HG03159 (cell line): ENCODE measurements around the gene CEP104.

Source experiments
- ATAC-seq: cut with Tn5 transposase; IDR thresholded peaks from one replicate; pipeline ENCODE4 v1.9.1; 2021; ENCODE audit warnings: mild to moderate bottlenecking, moderate library complexity; ENCODE audit not compliant: unreplicated experiment

Gene CEP104

DNA sequence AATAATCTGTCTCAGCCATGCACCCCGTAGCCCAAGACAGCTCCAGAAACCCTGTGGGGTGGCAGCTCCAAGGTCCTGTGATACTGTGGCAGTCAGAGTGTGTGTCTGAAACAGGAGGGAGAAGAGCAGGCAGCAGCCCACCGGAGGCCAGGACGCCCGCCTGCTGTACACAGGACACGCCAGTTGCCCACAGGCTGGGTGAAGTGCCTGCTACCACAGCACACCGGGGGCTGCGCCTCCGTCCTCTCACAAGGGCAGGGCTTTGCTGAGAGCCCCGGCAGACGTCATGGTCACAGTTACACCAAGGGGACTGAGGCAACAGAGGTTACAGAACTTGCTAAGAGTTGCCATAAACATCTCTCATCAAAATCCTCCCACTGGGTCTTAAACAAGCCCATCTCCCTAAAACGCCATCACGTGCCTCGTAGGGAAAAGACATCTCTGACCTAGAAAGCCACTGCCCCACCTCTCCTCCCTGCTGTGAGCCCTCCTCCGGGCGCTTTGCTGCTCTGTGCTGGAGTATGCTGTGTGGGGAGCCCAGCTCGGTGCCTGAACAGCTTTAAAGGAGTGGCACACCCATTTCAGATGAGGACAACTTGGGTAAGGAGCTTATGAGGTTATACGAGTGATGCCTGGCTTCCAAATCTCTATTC, 37.7 kb upstream of the CEP104 start:
- ATAC-seq = no peak

DNA sequence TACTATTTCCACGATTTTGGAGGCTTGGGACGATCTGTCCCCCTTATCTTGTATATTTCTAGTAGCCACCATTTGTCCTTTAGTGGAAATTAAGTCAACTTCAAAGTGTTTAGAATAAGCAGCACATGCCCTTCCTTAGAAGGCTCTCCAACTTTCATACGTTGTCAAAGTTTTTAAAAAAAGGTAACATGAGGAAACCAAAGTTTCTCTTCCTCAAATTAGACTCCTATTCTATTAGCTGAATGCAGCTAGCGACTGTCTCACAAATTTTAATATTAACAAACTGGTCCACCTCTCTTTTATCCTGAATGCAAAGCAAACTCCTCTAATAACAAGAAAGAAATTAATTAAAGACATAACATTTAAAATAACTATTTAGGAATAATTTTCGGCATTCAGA, 36.2 kb upstream of the CEP104 start:
- no peak for ATAC-seq

DNA sequence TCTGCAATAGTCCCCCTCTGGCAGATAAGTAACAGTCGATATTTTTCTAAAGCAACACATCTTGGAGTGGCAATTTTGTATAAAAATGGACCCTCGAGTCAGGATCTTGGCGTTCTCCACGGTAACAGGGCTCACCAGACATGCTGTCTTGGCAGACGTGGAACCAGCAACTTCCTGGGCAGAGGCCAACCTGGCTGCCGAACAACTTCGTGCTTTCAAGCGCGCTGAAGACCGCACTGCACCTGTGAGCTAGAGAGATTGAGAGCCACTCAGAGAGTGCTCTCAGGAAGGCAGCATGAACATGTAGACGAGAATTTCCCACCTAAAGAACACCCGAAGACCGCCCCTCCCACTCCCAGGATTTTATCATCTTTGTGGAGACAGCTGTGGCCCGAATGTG, 35.7 kb upstream of the CEP104 start:
- ATAC-seq = no peak

DNA sequence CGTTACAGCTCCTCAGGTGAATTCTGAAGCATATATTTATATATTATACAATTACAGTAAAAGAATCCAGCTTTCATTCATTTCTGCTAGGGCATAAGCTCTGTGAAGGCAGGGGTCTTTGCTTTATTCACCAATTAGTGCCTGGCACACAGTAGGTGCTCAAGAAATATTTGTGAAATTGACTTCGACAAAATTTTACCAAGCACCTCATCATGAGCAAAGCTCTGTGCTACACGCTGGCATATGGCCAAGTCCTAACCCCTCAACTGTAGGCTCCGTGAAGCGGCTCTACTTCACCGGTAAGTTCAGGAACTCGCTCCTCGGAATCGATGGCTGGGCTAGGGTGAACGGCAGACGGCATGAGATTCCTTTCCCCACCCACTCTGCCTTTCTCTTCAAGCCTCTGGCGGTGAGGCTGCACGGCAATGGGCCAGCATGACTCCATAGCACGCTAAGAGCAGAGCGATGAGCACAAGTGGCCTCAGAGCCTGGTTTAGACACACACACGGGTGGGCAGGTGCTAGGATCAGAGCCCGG, 34.4 kb upstream of the CEP104 start:
- ATAC-seq = no peak

DNA sequence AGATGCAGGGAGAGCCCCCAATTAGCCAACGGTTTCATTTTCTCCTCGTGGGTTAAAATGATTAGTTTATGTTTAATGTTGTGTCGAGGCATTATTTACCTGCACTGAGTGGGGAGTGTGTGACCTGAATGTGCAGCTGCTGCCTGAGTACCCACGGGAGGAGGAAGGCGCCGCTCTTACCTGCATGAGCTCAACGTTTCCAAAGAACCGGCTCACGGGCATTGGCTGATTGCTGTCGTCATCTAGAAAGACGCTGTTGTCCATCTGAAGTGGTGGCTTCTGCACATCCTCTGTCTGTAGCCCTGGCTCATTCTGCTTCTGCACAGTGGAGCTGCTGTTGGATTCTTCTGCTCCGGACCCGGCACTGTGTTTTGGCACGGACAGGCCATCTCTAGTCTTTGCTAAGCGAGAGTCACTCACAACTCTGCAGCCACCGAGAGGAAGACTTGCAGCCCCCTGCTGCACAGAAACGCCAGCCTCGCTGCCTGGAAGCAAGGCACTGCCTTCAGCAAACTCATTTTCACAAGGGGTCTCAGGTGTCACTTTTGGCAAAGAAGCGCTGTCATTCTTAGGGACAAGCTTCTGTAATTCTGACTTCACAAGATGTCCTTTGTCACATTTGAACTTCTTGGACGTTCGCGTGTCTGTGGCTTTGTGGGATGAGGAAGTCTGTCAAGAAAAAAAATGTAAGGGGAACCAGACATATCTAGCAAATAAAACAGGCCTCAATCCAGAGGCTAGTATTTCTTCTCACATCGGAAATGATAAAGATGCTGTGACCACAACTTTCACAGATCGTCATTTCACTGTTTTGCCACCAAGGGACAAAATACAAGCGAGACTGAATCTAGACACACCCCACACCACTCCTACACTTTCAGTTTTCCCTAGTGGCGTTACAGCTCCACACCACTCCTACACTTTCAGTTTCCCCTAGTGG, 33.6 kb upstream of the CEP104 start:
- no peak for ATAC-seq

DNA sequence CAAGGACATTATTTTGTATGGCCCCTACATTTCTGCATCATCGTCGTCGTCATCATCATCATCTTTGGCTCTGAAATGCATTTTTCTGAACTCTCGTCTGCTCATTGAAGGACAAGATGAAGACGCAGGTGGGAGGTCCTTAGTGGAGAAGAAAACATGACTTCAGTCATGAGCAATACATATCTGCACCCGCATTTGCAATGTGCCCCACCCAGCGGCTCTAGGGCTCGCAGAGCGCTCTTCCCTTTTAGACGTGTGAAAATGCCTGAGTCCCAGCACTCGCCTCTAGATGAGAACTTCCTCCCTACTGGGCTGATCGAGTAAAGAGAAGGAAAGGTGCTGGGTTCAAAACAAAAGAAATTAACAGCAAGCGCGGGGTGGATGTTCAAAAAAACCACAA, 32.9 kb upstream of the CEP104 start:
- no peak for ATAC-seq

DNA sequence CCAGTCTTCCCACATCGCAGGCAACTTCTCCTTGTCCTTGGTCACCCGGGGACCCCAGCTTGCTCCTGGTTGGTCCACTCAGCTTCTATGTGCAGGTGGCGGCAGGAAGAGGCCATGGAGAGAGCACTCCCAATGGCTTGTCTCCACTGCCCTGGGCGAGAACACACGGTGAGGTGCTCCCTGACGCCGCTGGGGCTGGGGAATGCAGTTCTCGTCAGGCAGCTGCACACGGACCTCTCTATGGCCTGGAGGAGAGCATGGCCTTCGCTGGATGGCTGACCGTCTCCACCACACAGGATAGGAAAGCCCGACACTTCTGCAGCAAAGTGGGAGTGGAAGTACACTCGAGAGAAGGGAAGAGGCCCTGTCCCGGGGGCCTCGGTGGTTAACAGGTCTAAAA, 31.3 kb upstream of the CEP104 start:
- no peak for ATAC-seq

DNA sequence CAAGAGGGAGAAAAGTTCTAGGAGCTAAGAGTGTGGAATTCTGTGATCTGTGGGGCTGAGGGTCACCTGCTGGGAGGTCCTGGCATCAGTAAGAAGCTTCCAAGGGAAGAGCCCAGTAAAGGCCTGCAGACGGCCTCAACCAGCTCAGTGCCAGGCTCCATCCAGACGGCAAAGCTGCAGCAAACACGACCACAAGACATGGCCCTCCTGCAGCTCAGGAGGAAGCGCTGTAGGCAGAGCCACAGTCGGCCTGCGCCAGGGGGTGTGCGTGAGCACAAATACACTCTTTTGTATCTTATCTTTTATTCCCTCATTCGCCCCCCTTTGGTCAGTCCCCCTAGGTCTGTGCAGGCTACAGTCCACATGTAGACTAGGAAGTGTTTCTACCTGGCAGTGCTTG, 29.7 kb upstream of the CEP104 start:
- no peak for ATAC-seq

DNA sequence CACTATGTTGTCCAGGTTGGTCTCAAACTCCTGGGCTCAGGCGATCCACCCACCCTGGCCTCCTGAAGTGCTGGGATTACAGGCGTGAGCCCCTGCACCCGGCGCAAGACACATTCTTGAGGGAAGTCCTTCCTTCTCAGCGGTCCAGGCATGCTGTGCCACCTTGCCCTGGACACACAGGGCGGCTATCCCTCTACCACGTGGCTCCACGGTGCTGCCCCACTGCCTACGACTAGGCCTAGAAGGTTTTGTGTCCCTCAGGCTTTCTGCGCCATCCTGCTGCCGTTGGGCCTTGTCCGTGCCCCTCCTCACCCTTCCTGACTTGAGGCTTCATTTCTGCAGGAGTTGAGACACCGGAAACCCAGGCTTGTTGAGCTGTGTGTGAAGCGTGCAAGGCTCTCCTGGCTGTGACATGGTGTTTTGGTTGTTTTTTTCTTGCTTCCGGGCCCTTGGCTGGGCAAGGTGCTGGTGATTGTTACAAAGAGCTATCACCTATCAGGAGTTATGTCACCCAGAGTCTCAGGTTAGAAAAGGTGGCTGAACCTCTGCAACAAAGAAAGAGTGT, 29.2 kb upstream of the CEP104 start:
- ATAC-seq = no peak

DNA sequence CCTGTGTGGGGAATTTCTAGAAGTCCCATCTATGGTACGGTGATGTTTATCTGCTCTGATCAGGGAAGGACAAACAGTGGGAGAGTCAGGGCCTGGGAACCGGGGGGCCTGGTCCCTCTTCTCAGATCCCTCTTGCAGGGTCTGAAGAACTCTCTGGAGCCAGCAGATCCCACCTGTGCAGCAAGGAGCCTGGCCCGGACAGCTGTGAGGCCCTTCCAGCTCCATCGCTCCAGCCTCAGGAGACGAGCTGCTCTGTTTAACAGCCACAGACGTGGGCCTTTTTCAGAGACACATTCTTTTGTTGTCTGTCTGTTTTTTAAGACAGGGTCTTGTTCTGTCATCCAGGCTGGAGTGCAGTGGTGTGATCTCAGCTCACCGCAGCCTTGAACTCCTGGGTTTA, 28.6 kb upstream of the CEP104 start:
- no peak for ATAC-seq

DNA sequence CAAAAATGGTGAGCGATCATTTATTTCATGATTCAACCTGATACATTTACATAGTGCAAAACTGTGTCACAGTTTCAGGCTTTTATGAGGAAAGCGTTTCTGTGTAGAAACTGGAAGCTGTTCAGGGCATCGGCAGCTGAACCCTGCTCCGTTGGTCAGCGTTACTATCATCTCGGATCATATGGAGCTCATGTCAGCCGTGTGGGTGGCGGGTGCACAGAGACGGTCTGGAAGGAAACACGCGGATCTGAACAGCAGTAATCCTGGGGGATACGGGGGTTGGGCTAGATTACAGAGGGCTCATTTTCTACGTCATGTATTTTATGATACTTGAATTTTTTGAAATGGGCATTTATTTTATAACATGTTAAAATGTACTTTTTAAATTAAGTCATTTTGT, 28.0 kb upstream of the CEP104 start:
- no peak for ATAC-seq

DNA sequence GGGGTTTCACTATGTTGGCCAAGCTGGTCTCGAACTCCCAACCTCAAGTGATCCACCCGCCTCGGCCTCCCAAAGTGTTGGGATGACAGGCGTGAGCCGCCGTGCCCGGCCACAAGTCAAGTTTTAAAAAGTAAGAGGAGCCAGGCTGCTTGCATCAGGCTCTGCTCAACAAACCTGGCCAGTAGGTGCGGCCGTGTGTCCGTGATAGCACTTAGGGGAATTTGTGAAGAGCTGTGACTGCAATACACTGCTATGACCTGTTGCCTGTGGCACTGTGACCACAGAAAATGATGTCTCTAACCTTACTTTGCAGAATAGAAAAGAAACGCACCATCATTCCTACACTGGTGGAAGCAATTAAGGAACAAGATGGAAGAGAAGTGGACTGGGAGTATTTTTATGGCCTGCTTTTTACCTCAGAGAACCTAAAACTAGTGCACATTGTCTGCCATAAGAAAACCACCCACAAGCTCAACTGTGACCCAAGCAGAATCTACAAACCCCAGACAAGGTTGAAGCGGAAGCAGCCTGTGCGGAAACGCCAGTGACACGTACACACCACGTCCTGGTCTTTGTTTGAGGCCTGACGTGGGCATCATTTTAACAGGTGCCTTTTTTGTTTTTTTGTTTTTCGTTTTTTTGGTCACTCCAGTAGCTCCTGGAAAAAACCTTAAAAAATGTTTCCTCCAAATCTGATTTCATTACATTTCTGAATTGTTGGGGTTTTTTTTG, 26.3 kb upstream of the CEP104 start:
- ATAC-seq = no peak

DNA sequence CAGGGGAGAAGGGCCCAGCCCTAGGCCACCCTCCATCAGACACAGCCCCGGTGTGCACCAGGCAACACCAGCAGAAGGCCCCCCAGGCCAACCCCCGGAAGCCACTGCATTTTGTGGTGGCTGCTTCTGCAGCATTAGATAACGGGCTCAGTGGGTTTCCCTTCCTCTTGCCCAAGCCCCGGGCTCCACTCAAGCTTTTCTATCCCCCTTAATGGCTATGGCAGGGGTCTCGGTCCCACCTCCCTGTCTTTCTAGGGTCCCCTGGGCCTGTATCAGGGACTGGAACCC, 24.1 kb upstream of the CEP104 start:
- no peak for ATAC-seq

DNA sequence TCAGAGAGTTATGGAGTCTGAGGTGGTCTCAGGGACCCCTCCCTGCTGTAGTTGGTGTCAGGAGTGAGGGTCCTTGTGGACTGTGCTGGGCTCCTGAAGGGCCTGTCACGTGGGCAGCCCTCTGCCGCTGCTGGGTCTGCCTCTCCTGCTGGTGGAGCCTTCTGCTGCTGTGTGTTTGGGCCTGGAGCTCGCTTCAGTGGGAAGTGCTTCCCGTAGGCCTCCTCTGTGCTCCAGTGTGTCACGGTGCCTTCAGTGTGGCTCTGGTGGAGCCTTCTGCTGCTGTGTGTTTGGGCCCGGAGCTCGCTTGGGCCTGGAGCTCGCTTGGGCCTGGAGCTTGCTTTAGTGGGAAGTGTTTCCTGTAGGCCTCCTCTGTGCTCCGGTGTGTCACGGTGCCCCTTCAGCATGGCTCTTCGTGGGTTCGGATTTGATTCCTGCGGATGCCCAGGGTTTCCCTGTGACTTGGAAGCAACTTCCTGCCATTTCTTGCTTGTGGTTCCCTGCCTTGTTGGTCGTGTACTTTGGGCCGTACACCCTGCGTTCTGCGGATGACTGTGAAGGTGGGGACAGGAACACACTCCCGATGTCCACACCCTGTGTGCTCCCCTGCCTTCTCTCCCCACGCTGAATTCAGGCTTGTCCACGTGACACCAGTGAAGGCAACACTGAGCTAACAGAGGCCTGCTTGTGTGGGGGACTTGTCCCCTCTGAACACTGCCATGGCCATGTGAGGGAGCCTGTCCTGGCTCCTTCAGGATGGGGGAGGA, 23.6 kb upstream of the CEP104 start:
- no peak for ATAC-seq

DNA sequence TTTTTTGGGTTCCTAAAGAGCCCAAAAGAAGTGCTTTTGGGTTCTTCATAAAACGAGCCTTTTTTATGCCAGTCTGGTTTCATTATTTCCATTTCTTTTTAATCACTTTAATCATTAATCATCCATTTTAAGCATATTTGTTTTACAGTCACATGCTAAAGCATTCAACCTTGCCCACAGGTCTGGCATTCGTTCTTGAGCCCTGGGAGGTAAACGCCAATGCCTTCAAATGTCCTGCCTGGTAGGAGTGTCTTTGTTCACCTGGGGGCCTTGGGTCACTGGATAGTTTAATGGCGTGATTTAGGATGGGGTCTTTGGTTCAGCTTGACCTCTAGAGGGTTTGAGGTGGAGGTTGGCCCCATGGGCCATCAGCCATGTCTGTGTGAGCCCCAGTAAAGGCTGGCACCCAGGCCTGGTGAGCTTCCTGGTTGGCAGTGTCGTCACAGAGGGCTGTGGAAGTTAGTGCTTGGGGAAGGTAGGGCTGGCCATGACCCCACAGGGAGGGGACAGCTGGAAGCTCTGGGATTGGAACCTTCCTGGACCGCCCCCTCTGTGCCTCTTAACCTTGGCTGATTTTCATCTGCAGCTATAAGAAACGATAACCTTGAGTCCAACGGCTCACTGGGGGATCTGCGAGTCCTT, 22.9 kb upstream of the CEP104 start:
- no peak for ATAC-seq

DNA sequence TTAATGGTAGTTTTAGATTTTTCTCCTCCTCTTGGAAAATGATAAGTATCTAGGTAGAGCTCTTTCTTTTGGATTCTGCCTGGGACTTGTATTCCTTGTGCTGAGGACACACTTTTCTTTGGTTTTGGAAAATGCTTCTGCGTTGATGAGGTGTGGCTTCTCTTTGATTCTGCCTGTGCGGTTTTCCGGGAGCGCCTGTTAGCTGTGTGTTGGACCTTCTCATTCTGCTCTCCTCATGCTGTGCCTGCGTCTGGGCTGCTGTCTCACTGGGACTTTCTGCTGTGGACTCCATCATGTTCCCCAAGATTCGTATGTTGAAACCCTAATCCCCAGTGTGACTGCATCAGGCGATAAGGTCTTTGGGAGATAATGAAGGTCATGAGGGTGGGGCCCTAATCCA, 22.1 kb upstream of the CEP104 start:
- ATAC-seq = no peak

DNA sequence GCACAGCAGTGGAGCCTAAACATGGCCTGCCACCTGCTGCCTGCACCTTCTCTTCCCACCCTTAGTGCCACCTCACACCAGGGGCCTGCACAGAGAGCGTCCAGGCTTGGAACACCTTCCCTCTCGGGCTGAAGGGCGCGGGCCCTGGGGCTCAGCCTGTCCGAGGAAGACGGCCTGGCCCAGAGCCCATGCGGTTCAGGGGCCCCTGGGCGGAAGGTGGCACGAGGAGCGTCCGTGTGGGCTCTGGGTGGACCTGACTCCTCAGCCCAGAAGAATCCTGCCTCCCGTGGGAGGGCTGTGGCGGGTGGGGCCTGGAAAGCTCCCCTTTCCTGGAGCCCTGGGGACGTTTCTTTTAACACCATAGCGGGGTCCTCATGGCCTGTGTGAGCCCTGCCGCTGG, 19.7 kb upstream of the CEP104 start:
- ATAC-seq = no peak

DNA sequence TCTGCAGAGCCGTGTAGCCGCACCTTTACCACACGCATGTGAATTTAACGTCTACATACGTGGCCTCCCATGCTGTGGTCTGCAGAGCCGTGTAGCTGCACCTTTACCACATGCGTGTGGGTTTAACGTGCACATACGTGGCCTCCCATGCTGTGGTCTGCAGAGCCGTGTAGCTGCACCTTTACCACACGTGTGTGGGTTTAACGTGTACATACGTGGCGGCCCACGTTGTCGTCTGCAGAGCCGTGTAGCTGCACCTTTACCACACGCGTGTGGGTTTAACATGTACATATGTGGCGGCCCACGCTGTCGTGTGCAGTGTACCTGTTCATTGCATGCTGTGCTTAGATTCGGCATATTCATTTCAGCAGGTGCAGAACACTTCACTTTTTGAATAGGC, 17.7 kb upstream of the CEP104 start:
- ATAC-seq = no peak

DNA sequence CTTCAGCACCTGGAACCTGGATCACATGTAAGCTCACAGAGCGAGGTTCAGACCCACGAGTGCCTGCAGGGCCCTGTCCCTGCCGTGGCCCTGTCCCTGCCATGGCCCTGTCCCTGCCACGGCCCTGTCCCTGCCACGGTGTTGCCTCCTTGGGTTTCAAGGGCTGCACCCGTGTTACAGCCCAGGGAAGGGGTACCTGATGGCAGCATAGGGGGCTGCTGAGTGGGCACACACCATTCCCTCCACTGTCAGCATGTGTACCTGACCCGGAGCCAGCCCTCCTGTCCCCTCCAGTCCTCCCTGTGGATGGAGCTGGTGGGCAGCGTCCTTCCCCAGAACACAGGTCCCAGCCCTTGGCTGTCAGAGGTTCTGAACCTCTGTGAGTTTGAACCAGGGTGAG, 15.5 kb upstream of the CEP104 start:
- no peak for ATAC-seq

DNA sequence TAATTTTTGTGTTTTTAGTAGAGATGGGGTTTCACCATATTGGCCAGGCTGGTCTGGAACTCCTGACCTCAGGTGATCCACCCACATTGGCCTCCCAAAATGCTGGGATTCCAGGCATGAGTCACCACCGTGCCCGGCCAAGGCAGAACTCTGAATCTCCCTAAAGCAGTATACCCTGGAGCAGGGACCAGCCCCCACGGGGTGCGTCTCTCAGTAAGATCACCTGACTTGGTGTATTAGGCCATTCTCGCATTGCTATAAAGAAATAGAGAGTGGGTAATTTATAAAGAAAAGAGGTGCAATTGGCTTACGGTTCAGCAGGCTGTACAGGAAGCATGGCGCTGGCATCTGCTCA, 14.4 kb upstream of the CEP104 start:
- ATAC-seq = no peak
